Spleen (tissue), 11 donors: ENCODE measurements around the gene COL4A3. TPM values are rescaled to one million over a fixed set of nuclear protein-coding genes. Genes with fewer than 3 reads are reported as not detected.

ENCODE experiments used
- DNase-seq: peaks from one replicate; pipeline ENCODE4 v3.0.0-alpha.2; 2020
- H3K27ac ChIP-seq, 8 donors: fragments of 200-600 bp; sonication (generic) in 7 of 8; 1 replicate in 4 of 8; 2 replicates in 4 of 8; pipeline versions ENCODE4 v1.5.0 to v1.8.0; 2016 to 2021; ENCODE audit warnings: inconsistent platforms in 4 of 8, mild to moderate bottlenecking in 4 of 8, moderate library complexity in 1 of 8
- H3K27me3 ChIP-seq, 7 donors: fragments of 200-600 bp; sonication (generic) in 6 of 7; replicated peaks in 1 of 7; 1 replicate in 4 of 7; 2 replicates in 3 of 7; pipeline versions ENCODE4 v1.5.0 to v1.8.0; 2016 to 2021; ENCODE audit warnings: inconsistent platforms in 3 of 7, mild to moderate bottlenecking in 1 of 7
- H3K36me3 ChIP-seq, 6 donors: fragments of 200-600 bp; sonication (generic) in 5 of 6; 1 replicate in 4 of 6; 2 replicates in 2 of 6; pipeline versions ENCODE4 v1.5.0 to v1.8.0; 2016 to 2021; ENCODE audit warnings: inconsistent platforms in 2 of 6
- H3K4me1 ChIP-seq, 6 donors: fragments of 200-600 bp; sonication (generic) in 5 of 6; 1 replicate in 3 of 6; 2 replicates in 3 of 6; pipeline versions ENCODE4 v1.5.0 to v1.8.0; 2016 to 2021; ENCODE audit warnings: inconsistent platforms in 3 of 6
- H3K4me3 ChIP-seq, 8 donors: fragments of 200-600 bp; sonication (generic) in 7 of 8; 1 replicate in 4 of 8; 2 replicates in 4 of 8; pipeline versions ENCODE4 v1.5.0 to v1.8.0; 2016 to 2021; ENCODE audit warnings: inconsistent platforms in 4 of 8, mild to moderate bottlenecking in 4 of 8, moderate library complexity in 2 of 8
- H3K9me3 ChIP-seq, 8 donors: fragments of 200-600 bp; sonication (generic) in 7 of 8; 1 replicate in 4 of 8; 2 replicates in 4 of 8; pipeline versions ENCODE4 v1.5.0 to v1.8.0; 2016 to 2021; ENCODE audit warnings: inconsistent platforms in 4 of 8
- CTCF ChIP-seq, 11 experiments: fragments of 200-600 bp in 7 of 11; fragments of 450-650 bp in 4 of 11; sonication (generic) in 4 of 11; IDR thresholded peaks in 8 of 11; conservative IDR thresholded peaks in 3 of 11; 1 replicate in 7 of 11; 2 replicates in 4 of 11; pipeline versions ENCODE4 v1.4.0 to v1.8.0; 2016 to 2021; ENCODE audit warnings: antibody characterized with exemption in 11 of 11, inconsistent platforms in 4 of 11, mild to moderate bottlenecking in 1 of 11
- POLR2A ChIP-seq, 3 donors: fragments of 450-650 bp; IDR thresholded peaks; one replicate each; pipeline ENCODE4 v1.5.1; 2017; ENCODE audit warnings: antibody characterized with exemption in 3 of 3, mild to moderate bottlenecking in 1 of 3
- POLR2AphosphoS5 ChIP-seq, 3 donors: sonication (generic); formaldehyde crosslinking; IDR thresholded peaks; one replicate each; pipeline ENCODE4 v1.5.1; 2017; ENCODE audit warnings: antibody characterized with exemption in 3 of 3
- WGBS, 5 donors: extraction: QIAGEN DNeasy Blood & Tissue Kit in 3 of 5; methylation state at CpG; one replicate each; pipeline versions ENCODE4 v1.1.5 to v1.1.7; 2013 to 2018; 5-methylcytosine and 5-hydroxymethylcytosine counted together
- intact Hi-C: fragments of 100-400 bp; cut with DNase I; formaldehyde crosslinking; loops from one replicate; pipeline ENCODE4 v1.15.0; 2023; ENCODE audit warnings: low total_unique reads
- polyA plus RNA-seq, 3 donors: library from polyadenylated mRNA; stranded (reverse); fragments of 200-250 nt; gene quantifications; one replicate each; pipeline ENCODE4 v1.2.1, GENCODE V29; 2013
- total RNA-seq, 7 donors: library from RNA; depleted of rRNA in 3 of 7; stranded (reverse); fragments of >200 nt in 3 of 7; fragmentation: NEBNext Ultra II Directional in 4 of 7; extraction: Animal tissue kit (Norgen Biotek cat#: 25700) in 4 of 7; gene quantifications; one replicate each; pipeline versions ENCODE4 v1.1.0 to v1.2.1, GENCODE V29; 2016 to 2021
- donor health status: healthy with polysubstance abuse.
- donor health status: DM: no; HTN: no; CAD: no; lungs with moderate emphysema.
- donor health status: DM: no; HTN: no; CAD: no.
- donor health status: Bipolar disorder and iron deficiency.
- donor health status: healthy.
- donor health status: DM: no; HTN: no; CAD: no.
- donor health status: DM: yes; HTN: yes; CAD: no.

Gene COL4A3
- total and polyA plus RNA-seq, 10 donors: 6.1 to 38.5 (median 23.2) TPM

- H3K9me3 ChIP-seq: peaks cover 0 to 11% (median 0%) of the 10 kb centered on the region in 8 donors
- H3K27me3 ChIP-seq: peaks cover 0 to 24% (median 0%) of the 10 kb centered on the region in 7 donors
- no peaks in the 10 kb centered on the region for H3K36me3 ChIP-seq
- WGBS, 5 donors: 78 to 86% (median 84%) methylated on average over 4 of the region's 4 CpGs
- no peaks in the 10 kb centered on the region for H3K4me1 ChIP-seq
- TF ChIP-seq POLR2A (IDR thresholded peaks at IDR 0.05): no peak
- TF ChIP-seq POLR2AphosphoS5 (IDR thresholded peaks at IDR 0.05): no peak
- TF ChIP-seq CTCF (IDR thresholded peaks at IDR 0.05 in 8 of 11, conservative IDR thresholded peaks at IDR 0.05 in 3 of 11): no peak
- DNase-seq: no peak
- no peak overlapping the region for H3K27ac ChIP-seq
- intact Hi-C loops: no loop called here
- H3K4me3 ChIP-seq: no peak overlapping the region
Observed at GRCh38 chr2:227153758-227154486, 10.5 kb upstream of the COL4A3 start.

- no peak for DNase-seq
- no peak overlapping the region for H3K4me3 ChIP-seq
- H3K27ac ChIP-seq: no peak overlapping the region
- 80 to 84% (median 82%) methylated on average over 6 of the region's 6 CpGs for WGBS, 5 donors
- no peaks in the 10 kb centered on the region for H3K4me1 ChIP-seq
- H3K9me3 ChIP-seq: peaks cover 0 to 13% (median 0%) of the 10 kb centered on the region in 8 donors
- intact Hi-C loops: no loop called here
- TF ChIP-seq POLR2AphosphoS5 (IDR thresholded peaks at IDR 0.05) (no peak), POLR2A (IDR thresholded peaks at IDR 0.05) (no peak), CTCF (IDR thresholded peaks at IDR 0.05 in 8 of 11, conservative IDR thresholded peaks at IDR 0.05 in 3 of 11) (no peak)
- peaks cover 0 to 30% (median 10%) of the 10 kb centered on the region in 7 donors for H3K27me3 ChIP-seq
- H3K36me3 ChIP-seq: no peaks in the 10 kb centered on the region
Observed at GRCh38 chr2:227154986-227155774, 9.2 kb upstream of the COL4A3 start.

GRCh38 chr2:227160164-227160563 lies 4.3 kb upstream of the COL4A3 start:
- Histone ChIP-seq H3K27ac (no peak overlapping the region), H3K9me3 (peaks cover 0 to 13% (median 0%) of the 10 kb centered on the region in 8 donors), H3K4me1 (peaks cover 4 to 28% (median 24%) of the 10 kb centered on the region in 6 donors), H3K4me3 (no peak overlapping the region), H3K27me3 (peaks cover 0 to 59% (median 35%) of the 10 kb centered on the region in 7 donors), H3K36me3 (no peaks in the 10 kb centered on the region)
- 63 to 80% (median 65%) methylated on average over 2 of the region's 2 CpGs for WGBS, 5 donors
- DNase-seq: no peak
- TF ChIP-seq POLR2A (IDR thresholded peaks at IDR 0.05) (no peak), POLR2AphosphoS5 (IDR thresholded peaks at IDR 0.05) (no peak), CTCF (IDR thresholded peaks at IDR 0.05 in 8 of 11, conservative IDR thresholded peaks at IDR 0.05 in 3 of 11) (no peak)
- intact Hi-C loops: no loop called here

GRCh38 chr2:227161947-227162346 lies 2.5 kb upstream of the COL4A3 start:
- Histone ChIP-seq H3K4me1 (peaks cover 4 to 30% (median 26%) of the 10 kb centered on the region in 6 donors), H3K27ac (no peak overlapping the region), H3K4me3 (no peak overlapping the region), H3K9me3 (peaks cover 0 to 18% (median 0%) of the 10 kb centered on the region in 8 donors), H3K27me3 (peaks cover 0 to 61% (median 25%) of the 10 kb centered on the region in 7 donors), H3K36me3 (no peaks in the 10 kb centered on the region)
- TF ChIP-seq POLR2A (IDR thresholded peaks at IDR 0.05) (no peak), POLR2AphosphoS5 (IDR thresholded peaks at IDR 0.05) (no peak), CTCF (IDR thresholded peaks at IDR 0.05 in 8 of 11, conservative IDR thresholded peaks at IDR 0.05 in 3 of 11) (no peak)
- no peak for DNase-seq
- intact Hi-C loops: no loop called here
